Stimulated activated CD8-positive, alpha-beta memory T cell treated with anti-CD3 and anti-CD28 coated beads, Interleukin-2, amount 100 ng/mL, for 48 hours (primary cell): Measurements from ENCODE around the gene ATP9A.
"Not testable (repeated sequence)": the region's sequence is repeated elsewhere in the genome, so short reads cannot be mapped to it uniquely, and the experiment has no call there.

ENCODE experiments used
- DNase-seq, 2 donors: peaks; one replicate each; pipeline ENCODE4 v3.0.0-alpha.2; 2020; ENCODE audit warnings: low read depth in 2 of 2

ATP9A gene

GRCh38 chr20:51688600-51689244 is 79.5 kb downstream of the ATP9A start:
- DNase-seq = no peak

DNA sequence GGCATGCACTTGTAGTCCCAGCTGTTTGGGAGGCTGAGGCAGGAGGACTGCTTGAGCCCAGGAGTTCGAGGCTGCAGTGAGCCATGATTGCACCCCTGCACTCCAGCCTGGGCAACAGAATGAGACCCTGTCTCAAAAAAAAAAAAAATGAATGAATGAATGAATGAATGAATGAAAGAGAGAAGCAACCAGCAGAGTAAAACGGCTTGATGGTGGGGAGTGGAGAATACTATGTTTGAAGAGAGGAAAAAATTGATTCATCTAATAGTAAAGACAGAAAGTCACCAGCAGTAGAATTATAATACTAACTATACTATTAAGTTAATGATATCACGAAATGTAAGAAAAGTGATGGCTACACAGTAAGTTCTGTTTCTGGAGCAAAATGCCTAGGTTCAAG is 80.6 kb downstream of the ATP9A start:
- DNase-seq = no peak

GRCh38 chr20:51687108-51687507 is 81.1 kb downstream of the ATP9A start:
- DNase-seq = no peak

DNA sequence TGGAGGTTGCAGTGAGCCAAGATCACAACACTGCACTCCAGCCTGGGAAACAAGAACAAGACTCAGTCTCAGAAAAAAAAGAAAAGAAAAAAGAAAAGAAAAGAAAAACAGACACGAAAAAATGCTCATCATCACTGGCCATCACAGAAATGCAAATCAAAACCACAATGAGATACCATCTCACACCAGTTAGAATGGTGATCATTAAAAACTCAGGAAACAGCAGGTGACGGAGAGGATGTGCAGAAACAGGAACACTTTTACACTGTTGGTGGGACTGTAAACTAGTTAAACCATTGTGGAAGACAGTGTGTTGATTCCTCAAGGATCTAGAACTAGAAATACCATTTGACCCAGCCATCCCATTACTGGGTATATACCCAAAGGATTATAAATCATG is 82.7 kb downstream of the ATP9A start:
- not testable (repeated sequence) for DNase-seq

GRCh38 chr20:51680067-51680749 is 88.0 kb downstream of the ATP9A start:
- no peak for DNase-seq

DNA sequence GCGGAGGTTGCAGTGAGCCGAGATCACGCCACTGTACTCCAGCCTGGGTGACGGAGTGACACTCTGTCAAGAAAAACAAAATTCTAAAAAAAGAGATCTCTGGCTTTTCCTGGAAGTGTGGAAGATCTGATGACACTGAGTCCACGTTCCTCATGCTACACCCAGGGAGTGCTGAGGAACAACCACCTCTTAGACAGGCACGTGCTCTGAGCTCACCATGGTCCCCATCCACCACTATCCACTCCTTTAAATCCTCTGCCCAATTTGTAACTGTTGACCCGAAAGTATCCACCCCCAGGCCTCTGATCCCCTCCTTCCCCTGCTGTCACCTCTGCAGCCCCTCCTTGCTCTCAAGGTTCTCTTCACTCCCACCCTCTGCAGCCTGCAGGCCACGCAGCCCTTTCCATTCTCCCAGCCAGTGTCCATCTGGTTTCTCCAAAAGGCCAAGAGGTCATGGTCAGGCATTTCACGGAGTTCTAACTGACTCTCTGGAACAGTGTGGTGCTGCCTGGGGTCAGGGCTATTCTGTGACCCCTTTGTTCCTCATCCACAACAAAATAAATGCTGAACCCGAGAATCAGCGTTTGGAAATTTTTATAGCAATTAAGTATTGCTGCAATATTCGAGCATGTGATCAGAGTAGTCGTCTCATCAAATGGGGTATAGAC is 88.8 kb downstream of the ATP9A start:
- DNase-seq = no peak

DNA sequence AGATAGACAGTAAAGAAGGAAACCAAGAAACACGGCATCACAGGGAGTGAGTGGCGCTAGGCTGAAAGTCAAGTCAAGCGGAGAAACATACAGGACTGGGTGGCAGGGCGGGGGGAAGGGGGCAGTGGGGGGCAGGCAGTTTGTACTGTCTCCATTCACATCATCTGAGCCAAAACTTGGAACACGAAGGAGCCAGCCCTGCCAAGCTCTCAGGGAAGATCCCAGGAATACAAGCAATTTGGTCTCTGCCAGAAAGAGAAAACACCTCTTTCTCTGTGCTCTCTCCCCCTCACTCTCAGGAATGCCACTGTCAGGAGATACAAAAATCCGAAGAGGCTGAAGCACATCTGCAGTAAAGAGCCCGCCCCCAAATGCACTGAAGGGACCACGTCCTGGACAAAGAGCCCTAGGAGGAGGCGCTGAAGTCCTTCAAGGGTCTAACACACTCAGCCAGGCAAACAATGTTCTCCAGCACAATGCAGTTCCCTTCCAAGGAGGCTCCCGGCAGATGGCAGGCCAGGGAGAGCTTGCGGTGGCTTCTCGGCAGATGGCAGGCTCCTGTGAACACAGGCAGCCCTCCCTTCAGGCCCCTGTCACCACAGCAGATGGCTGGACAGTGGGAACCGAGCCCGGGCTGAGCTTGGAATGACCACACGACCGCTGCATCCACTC is 90.0 kb downstream of the ATP9A start:
- DNase-seq = no peak

- no peak for DNase-seq
Measured at GRCh38 chr20:51668947-51669346, 99.2 kb downstream of the ATP9A start.

DNA sequence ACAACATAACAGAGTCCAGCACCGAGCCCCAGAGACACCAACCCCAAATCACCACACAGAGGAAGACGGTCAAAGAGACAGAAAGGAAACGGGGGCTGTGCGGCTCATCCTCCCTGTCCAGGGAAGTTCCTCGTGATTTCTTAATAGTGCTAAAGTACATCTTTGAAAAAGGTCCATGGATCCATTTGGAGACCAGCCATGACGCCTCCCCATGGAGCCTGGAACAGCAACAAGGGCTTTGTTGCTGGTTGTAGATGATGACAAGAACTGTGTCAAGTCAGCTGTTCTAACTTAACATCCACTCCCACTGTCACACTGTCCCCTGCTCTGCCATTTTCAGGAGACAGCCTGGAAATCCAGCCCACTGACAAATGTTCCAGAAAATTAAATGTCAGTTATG is 99.7 kb downstream of the ATP9A start:
- no peak for DNase-seq

DNA sequence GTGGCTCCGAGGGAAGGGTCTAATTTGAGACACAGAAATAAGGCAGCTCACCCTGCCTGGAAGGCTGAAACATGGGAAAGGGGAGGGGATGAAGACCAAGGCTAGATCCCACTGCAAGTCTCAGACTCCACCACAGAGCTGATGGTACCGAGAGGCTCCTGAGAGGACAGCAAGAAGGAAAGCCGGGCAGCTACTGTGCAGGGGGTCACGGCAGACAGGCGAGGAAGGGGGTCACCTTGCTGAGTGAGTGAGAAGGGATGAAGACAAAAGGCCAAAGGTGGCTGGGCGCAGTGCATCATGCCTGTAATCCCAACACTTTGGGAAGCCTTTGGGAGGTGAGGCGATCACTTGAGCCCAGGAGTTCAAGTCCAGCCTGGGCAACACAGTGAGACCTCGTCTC is 100.7 kb downstream of the ATP9A start:
- no peak for DNase-seq

- no peak for DNase-seq
Measured at GRCh38 chr20:51667002-51667408, 101.2 kb downstream of the ATP9A start.

DNA sequence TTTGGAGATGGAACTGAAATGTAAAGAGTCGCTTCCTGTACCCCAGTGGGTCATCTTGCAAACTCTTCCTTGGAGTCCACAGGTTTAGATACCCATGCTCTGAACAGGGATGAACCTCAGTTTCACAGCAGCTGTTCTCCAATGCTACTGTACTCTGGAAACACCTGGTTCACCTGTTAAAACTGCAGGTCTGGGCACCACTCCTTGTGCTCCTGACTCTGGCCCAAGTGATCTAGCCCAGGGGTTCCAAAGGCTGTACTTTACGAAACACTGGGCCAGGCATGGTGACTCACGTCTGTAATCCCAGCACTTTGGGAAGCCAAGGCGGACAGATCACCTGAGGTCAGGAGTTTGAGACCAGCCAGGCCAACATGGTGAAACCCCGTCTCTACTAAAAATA is 102.1 kb downstream of the ATP9A start:
- DNase-seq = no peak

DNA sequence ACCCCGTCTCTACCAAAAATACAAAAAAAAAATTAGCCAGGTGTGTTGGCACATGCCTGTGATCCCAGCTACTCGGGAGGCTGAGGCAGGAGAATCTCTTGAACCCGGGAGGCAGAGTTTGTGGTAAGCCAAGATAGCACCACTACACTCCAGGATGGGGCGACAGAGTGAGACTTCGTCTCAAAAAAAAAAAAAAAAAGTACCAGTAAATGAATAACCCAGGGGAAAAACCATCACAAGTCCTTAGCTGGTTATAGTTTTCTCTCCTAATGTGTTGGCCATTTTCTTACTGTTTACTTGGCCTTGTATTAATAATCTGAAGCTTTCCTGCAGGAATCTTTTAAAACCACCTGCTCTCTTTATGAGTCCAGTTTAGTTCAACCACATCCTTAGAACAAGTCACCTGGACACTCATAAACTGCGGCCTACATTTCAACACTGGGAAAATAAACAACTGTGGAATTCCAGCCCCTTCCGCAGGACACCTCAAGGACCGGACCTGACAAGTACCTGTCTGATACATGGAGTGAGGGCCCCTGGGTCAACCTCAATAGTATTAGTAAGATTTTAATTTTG is 102.6 kb downstream of the ATP9A start:
- no peak for DNase-seq

DNA sequence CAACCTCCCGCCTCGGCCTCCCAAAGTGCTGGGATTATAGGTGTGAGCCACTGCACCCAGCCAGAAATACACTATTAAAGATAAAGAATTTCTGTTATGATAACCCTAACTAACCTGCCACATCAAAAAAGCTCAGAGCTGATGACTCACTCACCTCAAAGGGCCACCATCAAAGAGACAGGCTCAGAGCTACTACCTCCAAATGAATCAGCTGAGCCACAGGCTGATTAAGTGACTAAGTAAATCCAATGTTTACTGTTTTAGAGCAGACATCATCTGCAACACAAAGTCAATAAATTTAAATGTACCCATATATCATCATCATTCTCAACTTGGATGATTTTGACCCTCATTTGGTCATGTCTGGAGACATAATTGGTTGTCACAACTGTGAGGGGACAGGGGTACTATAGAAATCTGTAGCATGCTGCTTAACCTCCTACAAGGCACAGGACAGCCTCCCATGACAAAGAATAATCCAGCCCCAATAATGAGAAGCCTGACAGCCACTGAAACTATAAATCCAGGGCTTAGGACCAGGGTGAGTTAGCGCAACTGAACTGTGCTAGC is 106.5 kb downstream of the ATP9A start:
- peak; percentile 15 to 35 for DNase-seq

GRCh38 chr20:51660672-51661608 is 107.2 kb downstream of the ATP9A start:
- no peak for DNase-seq

DNA sequence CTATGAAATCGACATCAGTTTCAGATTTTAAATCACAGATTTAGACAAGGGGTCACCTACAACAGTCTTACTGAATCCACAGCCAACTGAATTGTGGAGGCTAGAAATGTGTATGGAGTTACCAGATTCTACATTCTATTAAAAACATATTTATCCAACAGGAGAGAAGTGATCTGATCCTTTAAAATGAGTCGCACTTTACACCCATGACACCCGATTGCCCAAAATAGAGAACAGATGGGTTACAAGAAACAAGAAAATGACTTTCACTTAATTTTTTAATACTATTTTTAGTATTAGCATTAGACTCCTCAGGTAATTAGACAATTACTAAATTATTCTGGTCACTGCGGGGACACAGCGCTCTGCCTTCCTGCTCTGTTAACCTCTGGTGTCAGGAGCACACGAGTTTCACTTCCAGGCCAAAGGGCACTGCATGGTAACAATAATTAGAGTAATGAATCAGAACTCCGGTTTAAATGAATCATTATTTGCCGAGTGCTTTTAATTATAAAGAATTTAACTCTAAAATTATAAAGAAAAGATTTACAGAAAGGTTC is 108.6 kb downstream of the ATP9A start:
- DNase-seq = no peak

DNA sequence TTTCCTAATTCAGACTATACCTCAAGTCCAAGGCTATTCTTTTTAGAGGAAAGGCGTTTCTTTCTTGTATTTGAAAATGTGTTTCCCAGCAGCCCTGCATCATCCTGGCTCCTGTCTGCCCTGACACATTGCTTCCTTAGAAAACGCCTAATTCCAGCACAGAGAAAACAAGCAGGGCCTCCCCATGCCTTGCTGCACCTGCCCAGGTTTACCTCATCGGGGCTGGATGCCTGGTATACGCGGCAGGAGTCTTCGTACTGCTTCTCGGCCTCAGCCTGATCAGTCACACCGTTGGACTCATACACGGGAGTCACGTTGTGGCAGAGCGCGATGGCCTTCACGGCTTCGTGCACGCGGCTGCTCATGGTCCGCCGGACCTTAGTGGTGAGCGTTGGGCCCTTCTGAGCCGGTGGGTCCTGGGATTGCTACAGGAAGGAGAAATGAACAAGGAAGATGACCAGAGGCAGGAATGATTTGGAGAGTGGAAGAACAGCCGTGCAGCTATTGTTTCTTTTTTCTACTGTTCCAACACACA is 111.4 kb downstream of the ATP9A start:
- no peak for DNase-seq

GRCh38 chr20:51656089-51656488 is 112.1 kb downstream of the ATP9A start:
- DNase-seq = not testable (repeated sequence)

- no peak for DNase-seq
Measured at GRCh38 chr20:51654495-51654894, 113.7 kb downstream of the ATP9A start.

DNA sequence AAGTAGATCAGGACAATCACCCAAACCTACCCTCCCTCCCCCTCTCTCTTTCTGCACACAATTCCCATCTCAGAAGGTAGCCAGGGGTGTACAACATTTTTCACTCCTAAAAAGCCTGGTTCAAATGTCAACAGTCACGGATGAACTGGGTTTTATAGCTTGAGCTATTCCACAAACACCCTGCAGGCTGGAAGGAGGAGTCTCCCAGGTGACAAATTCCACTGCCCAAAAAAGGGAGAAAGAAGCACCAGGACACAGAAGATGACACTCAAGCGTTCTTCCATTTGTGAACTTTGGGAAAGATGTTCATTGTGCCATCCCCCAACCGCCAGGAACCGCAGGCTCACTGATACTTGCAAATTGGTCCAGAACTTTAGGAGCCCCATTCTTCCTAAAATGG is 114.1 kb downstream of the ATP9A start:
- DNase-seq = no peak
